Measurements from ENCODE around the gene B3GNT9.

Gene B3GNT9

GRCh38 chr16:67169642-67170167, 18.9 kb upstream of the B3GNT9 start:
- peak in 13 of 51 donors; percentile 11 to 58 (median 29) for DNase-seq

GRCh38 chr16:67169011-67169451, 18.2 kb upstream of the B3GNT9 start:
- no peak for DNase-seq

GRCh38 chr16:67167588-67167987, 16.8 kb upstream of the B3GNT9 start:
- no peak for DNase-seq

GRCh38 chr16:67166598-67167168, 15.9 kb upstream of the B3GNT9 start:
- DNase-seq = no peak

GRCh38 chr16:67166110-67166547, 15.3 kb upstream of the B3GNT9 start:
- no peak for DNase-seq

GRCh38 chr16:67165121-67166078, 14.6 kb upstream of the B3GNT9 start:
- no peak for DNase-seq

GRCh38 chr16:67164599-67165061, 13.8 kb upstream of the B3GNT9 start, which contains the start of gene HSF4:
TSS of gene HSF4 (plus strand) at chr16:67164745. CDS start at chr16:67164812, 67 bp downstream.
- DNase-seq = peak in 28 of 51 donors; percentile 18 to 73 (median 46)

- DNase-seq = peak in 10 of 51 donors; percentile 27 to 69 (median 57)
These were observed 13.3 kb upstream of the B3GNT9 start for GRCh38 chr16:67163999-67164558.

GRCh38 chr16:67163164-67163998, 12.6 kb upstream of the B3GNT9 start:
- peak in 40 of 51 donors; percentile 20 to 86 (median 58) for DNase-seq

GRCh38 chr16:67162506-67163163, 11.8 kb upstream of the B3GNT9 start:
- DNase-seq = no peak

GRCh38 chr16:67161595-67162058, 10.8 kb upstream of the B3GNT9 start:
- no peak for DNase-seq

- peak in 1 of 51 donors; percentile 24 for DNase-seq
These were observed 8.1 kb upstream of the B3GNT9 start for GRCh38 chr16:67158637-67159600.

GRCh38 chr16:67157892-67158635, 7.3 kb upstream of the B3GNT9 start:
- no peak for DNase-seq

- DNase-seq = no peak
These were observed 6.4 kb upstream of the B3GNT9 start for GRCh38 chr16:67157106-67157748.

- no peak for DNase-seq
These were observed 5.5 kb upstream of the B3GNT9 start for GRCh38 chr16:67156143-67156844.

GRCh38 chr16:67155295-67156142, 4.7 kb upstream of the B3GNT9 start:
- peak in 46 of 51 donors; percentile 23 to 89 (median 62) for DNase-seq
